HAP-1 (cell line): ENCODE results near the gene POFUT2.

Experiments used
- DNase-seq, 2 experiments: peaks; one replicate each; pipeline ENCODE4 v3.0.0-alpha.2; 2016 to 2020; ENCODE audit warnings: low spot score in 2 of 2
- H3K27me3 ChIP-seq: fragments of 250-450 bp; sonication (Bioruptor Pico); 2 replicates; pipeline ENCODE4 v1.5.1; 2020; ENCODE audit warnings: low read depth, mild to moderate bottlenecking, moderate library complexity
- H3K36me3 ChIP-seq: fragments of 250-450 bp; sonication (Bioruptor Pico); replicated peaks from 2 replicates; pipeline ENCODE4 v1.5.1; 2020; ENCODE audit warnings: mild to moderate bottlenecking
- H3K4me1 ChIP-seq: fragments of 250-450 bp; sonication (Bioruptor Pico); 2 replicates; pipeline ENCODE4 v1.5.1; 2020; ENCODE audit warnings: mild to moderate bottlenecking
- H3K4me3 ChIP-seq: fragments of 250-450 bp; sonication (Bioruptor Pico); 2 replicates; pipeline ENCODE4 v1.5.1; 2020; ENCODE audit warnings: mild to moderate bottlenecking, moderate library complexity
- H3K9me3 ChIP-seq: fragments of 250-450 bp; sonication (Bioruptor Pico); 2 replicates; pipeline ENCODE4 v1.5.1; 2020; ENCODE audit warnings: mild to moderate bottlenecking, moderate library complexity
- in situ Hi-C: fragments of 300-500 bp; cut with MboI; formaldehyde crosslinking; loops from 3 replicates; pipeline ENCODE4 v1.14.3; 2020; ENCODE audit warnings: low sequenced_read_pairs, inconsistent platforms, mixed read lengths

POFUT2 gene

GRCh38 chr21:45259206-45259840 lies 28.4 kb downstream of the POFUT2 start:
- Histone ChIP-seq H3K36me3 (peaks cover 9% of the 10 kb centered on the region), H3K4me1 (no peaks in the 10 kb centered on the region), H3K27me3 (no peaks in the 10 kb centered on the region), H3K9me3 (no peaks in the 10 kb centered on the region), H3K4me3 (no peak overlapping the region)
- in situ Hi-C loops: no loop called here
- DNase-seq: no peak

- no peaks in the 10 kb centered on the region for H3K9me3 ChIP-seq
- DNase-seq: no peak
- no peaks in the 10 kb centered on the region for H3K4me1 ChIP-seq
- no peaks in the 10 kb centered on the region for H3K27me3 ChIP-seq
- H3K36me3 ChIP-seq: peaks cover under 1% of the 10 kb centered on the region; the same call in 1 of the 2 replicates
- no peak overlapping the region for H3K4me3 ChIP-seq
- in situ Hi-C loops: no loop called here
Observed at GRCh38 chr21:45258466-45258865, 29.2 kb downstream of the POFUT2 start.

- Histone ChIP-seq H3K4me1 (no peaks in the 10 kb centered on the region), H3K27me3 (no peaks in the 10 kb centered on the region), H3K9me3 (no peaks in the 10 kb centered on the region), H3K4me3 (no peak overlapping the region), H3K36me3 (no peaks in the 10 kb centered on the region)
- DNase-seq: no peak
- in situ Hi-C loops: no loop called here
Observed at GRCh38 chr21:45257673-45258341, 29.9 kb downstream of the POFUT2 start.

GRCh38 chr21:45256912-45257672 lies 30.6 kb downstream of the POFUT2 start:
- in situ Hi-C loops: no loop called here

GRCh38 chr21:45256021-45256911 lies 31.4 kb downstream of the POFUT2 start:
- in situ Hi-C loops: no loop called here
- no peak overlapping the region for H3K4me3 ChIP-seq
- no peaks in the 10 kb centered on the region for H3K9me3 ChIP-seq
- H3K27me3 ChIP-seq: no peaks in the 10 kb centered on the region
- H3K36me3 ChIP-seq: no peaks in the 10 kb centered on the region
- DNase-seq: no peak
- H3K4me1 ChIP-seq: no peaks in the 10 kb centered on the region

More at GRCh38 chr21:45256912-45257672, 30.6 kb downstream of the POFUT2 start:
- Histone ChIP-seq H3K36me3 (no peaks in the 10 kb centered on the region), H3K4me1 (no peaks in the 10 kb centered on the region), H3K4me3 (no peak overlapping the region), H3K27me3 (no peaks in the 10 kb centered on the region), H3K9me3 (no peaks in the 10 kb centered on the region)
- no peak for DNase-seq

- H3K27me3 ChIP-seq: no peaks in the 10 kb centered on the region
Observed at GRCh38 chr21:45255381-45256020, 32.2 kb downstream of the POFUT2 start.

GRCh38 chr21:45254460-45254930 lies 33.2 kb downstream of the POFUT2 start:
- no peaks in the 10 kb centered on the region for H3K27me3 ChIP-seq
- H3K4me3 ChIP-seq: no peak overlapping the region
- H3K4me1 ChIP-seq: no peaks in the 10 kb centered on the region
- in situ Hi-C loops: no loop called here
- no peaks in the 10 kb centered on the region for H3K36me3 ChIP-seq
- DNase-seq: no peak
- no peaks in the 10 kb centered on the region for H3K9me3 ChIP-seq

More at GRCh38 chr21:45255381-45256020, 32.2 kb downstream of the POFUT2 start:
- in situ Hi-C loops: no loop called here
- Histone ChIP-seq H3K9me3 (no peaks in the 10 kb centered on the region), H3K4me3 (no peak overlapping the region), H3K4me1 (no peaks in the 10 kb centered on the region), H3K36me3 (no peaks in the 10 kb centered on the region)
- no peak for DNase-seq

GRCh38 chr21:45253633-45254459 lies 33.8 kb downstream of the POFUT2 start:
- H3K27me3 ChIP-seq: no peaks in the 10 kb centered on the region
- DNase-seq: no peak
- in situ Hi-C loops: no loop called here
- H3K4me3 ChIP-seq: no peak overlapping the region
- no peaks in the 10 kb centered on the region for H3K4me1 ChIP-seq
- no peaks in the 10 kb centered on the region for H3K36me3 ChIP-seq
- H3K9me3 ChIP-seq: no peaks in the 10 kb centered on the region

- no peaks in the 10 kb centered on the region for H3K4me1 ChIP-seq
- no peak for DNase-seq
- in situ Hi-C loops: no loop called here
- H3K27me3 ChIP-seq: peaks cover 3% of the 10 kb centered on the region; the same call in 1 of the 2 replicates
- no peak overlapping the region for H3K4me3 ChIP-seq
- H3K9me3 ChIP-seq: no peaks in the 10 kb centered on the region
- H3K36me3 ChIP-seq: no peaks in the 10 kb centered on the region
Observed at GRCh38 chr21:45253180-45253579, 34.5 kb downstream of the POFUT2 start.

GRCh38 chr21:45252448-45252925 lies 35.2 kb downstream of the POFUT2 start:
- no peak overlapping the region for H3K4me3 ChIP-seq
- H3K36me3 ChIP-seq: no peaks in the 10 kb centered on the region
- DNase-seq: no peak
- in situ Hi-C loops: no loop called here
- H3K4me1 ChIP-seq: no peaks in the 10 kb centered on the region
- no peaks in the 10 kb centered on the region for H3K9me3 ChIP-seq
- H3K27me3 ChIP-seq: peaks cover 4% of the 10 kb centered on the region; the same call in 1 of the 2 replicates

GRCh38 chr21:45251635-45252447 lies 35.9 kb downstream of the POFUT2 start:
- Histone ChIP-seq H3K9me3 (no peaks in the 10 kb centered on the region), H3K4me3 (no peak overlapping the region), H3K36me3 (no peaks in the 10 kb centered on the region), H3K4me1 (no peaks in the 10 kb centered on the region), H3K27me3 (peaks cover 4% of the 10 kb centered on the region; the same call in 1 of the 2 replicates)
- in situ Hi-C loops: no loop called here
- no peak for DNase-seq
